Ramos (cell line): Measurements from ENCODE around the gene RNF222.
"Not testable (repeated sequence)": the region's sequence is repeated elsewhere in the genome, so short reads cannot be mapped to it uniquely, and the experiment has no call there.

Experiments
- in situ Hi-C: fragments of 300-500 bp; cut with MboI; formaldehyde crosslinking; loops from one replicate; pipeline ENCODE4 v1.14.3; 2022; ENCODE audit warnings: low sequenced_read_pairs; ENCODE audit not compliant: unreplicated experiment

Gene RNF222

DNA sequence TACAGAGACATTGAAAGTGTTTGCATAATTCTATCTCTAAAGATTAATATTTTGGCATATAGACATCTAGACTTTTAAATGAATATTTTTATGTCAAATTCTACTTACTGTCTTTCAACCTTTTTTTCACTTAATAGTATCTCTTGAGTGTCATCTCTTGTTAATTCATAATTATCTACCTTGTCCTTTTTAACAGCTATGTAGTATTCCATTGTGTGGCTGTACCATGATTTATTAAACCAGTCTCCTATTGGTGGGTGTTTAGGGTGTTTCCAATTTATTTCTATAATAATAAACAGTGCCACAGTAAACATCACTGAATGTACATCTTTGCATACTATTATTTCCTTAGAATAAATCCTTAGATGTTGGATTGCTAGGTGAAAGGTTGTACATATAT, 16.3 kb upstream of the RNF222 start:
- in situ Hi-C loops = loop anchor here (10.0 kb wide), 1 partner anchor 331 kb away; the partner anchor contains the start of gene CCDC42

DNA sequence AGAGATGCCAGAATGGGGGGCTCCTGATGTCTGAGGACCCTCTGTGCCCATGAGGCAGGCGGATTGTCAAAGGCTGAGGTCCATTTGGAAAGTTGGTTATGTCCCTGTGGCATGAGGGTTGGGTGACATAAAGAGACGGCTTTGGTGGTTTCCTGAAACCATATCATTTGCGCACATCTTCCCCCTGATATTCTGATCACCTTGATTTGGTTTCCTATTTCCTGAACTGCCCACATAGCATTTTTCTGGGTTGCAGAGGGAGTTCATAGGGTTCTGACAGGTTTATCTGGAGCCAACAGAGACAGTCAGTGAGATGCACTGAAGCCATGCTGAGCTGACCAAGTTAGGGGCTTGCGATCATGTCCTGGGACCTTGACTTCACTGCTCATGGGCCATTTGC, 15.7 kb upstream of the RNF222 start:
- in situ Hi-C loops = loop anchor here (10.0 kb wide), 1 partner anchor 331 kb away; the partner anchor contains the start of gene CCDC42

DNA sequence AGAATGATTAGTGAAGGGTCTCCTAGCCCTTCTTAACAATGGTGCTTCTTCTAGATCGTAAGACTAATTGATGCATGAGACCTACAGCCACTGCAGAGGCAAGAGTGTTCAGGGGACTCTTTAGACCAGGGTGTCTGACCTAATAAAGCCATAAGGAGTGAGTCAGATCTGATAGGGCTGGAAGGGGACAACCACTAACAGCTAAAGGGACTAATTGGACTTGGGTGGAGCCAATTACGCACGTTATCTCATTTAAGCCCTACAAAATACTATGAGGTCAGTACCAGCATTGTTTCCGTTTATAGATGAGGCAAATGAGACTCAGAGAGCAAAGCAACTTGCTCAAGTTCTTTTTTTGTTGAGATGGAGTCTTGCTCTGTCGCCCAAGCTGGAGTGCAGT, 14.5 kb upstream of the RNF222 start:
- in situ Hi-C loops = loop anchor here (10.0 kb wide), 1 partner anchor 333 kb away; the partner anchor contains the start of gene CCDC42

DNA sequence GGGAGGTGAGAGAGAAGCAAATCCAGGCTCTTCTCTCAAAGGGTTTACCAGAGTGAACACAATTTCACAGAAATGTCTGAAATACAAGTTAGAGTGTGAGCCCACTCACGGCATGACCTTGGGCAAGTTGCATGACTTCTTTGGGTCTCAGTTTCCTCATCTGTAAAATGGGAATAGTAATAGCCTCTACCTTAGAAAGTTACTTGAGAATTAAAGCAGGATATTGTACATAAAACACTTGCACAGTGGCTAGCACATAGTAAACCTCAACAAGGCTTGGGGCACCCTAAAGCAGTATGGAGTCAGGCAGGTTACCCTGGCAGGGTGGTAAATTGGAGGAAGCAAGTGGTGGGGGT, 13.2 kb upstream of the RNF222 start:
- in situ Hi-C loops = loop anchor here (10.0 kb wide), 1 partner anchor 334 kb away; the partner anchor contains the start of gene CCDC42

DNA sequence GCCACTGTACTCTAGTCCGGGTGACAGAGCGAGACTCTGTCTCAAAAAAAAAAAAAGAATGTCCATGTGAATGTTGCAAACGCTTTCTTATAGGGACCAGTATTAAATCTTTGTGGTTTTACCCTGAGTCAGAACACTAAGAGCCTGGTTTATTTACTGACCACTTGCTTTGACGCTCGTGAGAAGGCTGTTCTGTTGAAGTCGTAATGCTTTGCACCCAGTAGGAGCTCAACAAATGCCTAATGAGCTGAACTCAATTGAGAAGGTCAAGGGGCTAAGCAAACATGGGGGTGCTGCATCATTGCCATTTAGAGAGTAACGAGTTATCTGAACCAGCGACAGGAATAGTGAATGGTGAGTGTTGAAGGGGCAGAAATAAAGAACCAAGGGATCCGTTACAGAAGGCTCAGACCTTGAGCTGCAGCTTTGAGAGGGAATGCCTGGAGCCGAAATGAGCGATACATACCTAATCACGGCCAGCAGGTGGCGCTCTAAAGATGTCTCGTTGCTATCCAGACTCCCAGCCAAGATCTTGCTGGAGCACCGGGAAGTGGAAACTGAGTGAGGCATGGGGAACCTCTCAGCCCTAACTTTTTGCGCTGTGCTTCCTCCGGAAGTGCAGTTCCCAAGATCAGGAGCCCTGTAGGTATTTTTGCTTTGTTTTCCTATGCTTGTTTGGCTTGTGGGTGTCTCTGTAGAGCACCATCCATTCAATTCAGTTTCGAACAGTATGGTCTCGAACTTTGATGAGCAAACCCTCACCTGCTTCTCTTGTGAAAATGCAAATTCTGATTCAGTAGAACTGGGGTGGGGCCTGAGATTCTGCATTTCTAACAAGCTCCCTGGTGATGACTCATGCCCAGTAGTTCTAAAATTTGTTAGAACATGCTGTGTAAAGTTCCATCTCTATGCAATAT, 12.6 kb upstream of the RNF222 start:
- in situ Hi-C loops = loop anchor here (10.0 kb wide), 1 partner anchor 335 kb away; the partner anchor contains the start of gene CCDC42

- in situ Hi-C loops = no loop called here
These were observed 10.7 kb upstream of the RNF222 start for GRCh38 chr17:8408371-8408770.

- in situ Hi-C loops = no loop called here
These were observed 8.5 kb upstream of the RNF222 start for GRCh38 chr17:8406174-8406573.

DNA sequence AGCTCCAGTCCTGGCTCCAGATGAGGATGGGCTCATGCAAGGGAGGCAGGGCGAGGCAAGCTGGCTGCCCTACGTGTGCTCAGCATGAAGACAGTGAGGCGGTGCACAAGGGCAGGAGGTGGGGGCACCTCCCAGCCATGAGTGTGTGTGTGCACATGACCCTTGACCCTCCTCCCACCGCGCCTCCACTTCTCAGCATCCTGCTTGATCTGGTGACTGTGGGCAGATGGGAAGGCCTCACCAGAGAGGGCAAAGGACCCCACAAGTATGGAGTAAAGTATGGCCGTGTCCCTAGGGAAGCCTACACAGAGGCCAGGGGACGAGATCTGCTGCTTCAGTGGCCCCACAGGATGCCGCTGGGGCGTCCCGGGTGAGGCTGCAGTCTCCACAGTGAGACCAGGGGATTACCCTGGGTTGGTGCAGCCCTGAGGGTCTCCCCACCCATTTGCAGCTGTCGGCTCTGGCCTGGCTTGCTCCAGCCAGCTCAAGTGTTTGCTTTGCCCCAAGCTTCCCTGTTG, 7.9 kb upstream of the RNF222 start:
- in situ Hi-C loops = no loop called here

DNA sequence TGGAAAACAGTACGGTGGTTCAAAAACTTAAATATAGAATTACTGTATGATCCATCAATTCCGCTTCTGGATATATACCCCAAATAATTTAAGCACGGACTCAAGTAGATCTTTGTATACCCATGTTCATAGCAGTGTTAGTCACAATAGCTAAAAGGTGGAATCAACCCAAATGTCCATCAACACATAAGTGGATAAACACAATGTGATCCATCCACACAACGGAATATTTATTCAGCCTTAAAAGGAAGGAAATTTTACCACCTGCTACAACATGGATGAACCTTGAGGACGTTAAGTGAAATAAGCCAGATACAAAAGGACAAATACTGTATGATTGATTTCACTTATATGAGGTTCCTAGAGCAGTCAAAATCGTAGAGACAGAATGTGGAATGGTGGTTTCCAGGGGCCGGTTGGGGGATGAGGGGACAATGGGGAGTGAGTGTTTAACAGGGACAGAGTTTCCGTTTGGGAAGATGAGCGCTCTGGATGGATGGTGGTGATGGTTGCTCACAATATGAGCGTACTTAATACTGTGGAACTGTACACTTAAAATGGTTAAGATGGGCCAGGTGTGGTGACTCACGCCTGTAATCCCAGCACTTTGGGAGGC, 5.4 kb upstream of the RNF222 start:
- in situ Hi-C loops = no loop called here

DNA sequence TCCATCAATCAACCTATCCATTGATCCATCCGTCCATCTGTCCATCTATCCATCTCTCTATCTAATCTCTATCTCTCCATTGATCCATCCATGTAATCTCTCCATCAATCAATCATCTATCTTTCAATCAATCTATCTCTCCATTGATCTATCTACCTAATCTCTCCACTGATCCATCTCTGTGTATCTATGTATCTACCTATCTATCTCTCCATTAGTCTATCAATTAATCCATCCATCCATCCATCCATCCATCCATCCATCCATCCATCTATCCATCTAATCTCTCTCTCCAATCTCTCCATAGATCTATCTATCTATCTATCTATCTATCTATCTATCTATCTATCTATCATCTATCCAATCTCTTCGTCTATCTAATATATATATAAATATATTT, 3.5 kb upstream of the RNF222 start:
- in situ Hi-C loops = no loop called here

DNA sequence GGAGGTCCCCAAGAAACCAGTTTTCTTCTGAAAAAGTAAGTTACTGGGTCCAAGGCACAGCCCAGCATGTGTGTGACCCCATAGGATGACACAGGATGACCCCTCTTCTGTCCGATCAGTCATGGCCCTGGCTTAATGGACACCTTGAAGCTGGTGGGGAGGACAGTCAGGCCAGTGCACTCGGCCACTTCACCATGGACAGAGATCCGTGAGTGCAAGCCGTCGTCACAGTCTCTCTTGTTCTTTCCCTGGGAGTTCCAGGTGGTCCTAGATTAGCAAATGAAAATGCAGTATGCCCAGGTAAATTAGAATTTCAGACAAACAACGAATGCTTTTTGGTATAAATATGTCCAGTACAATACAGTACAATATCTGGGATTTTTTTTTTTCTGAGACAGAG, 1.4 kb upstream of the RNF222 start:
- in situ Hi-C loops = no loop called here

- in situ Hi-C loops = not testable (repeated sequence)
These were observed 3.1 kb downstream of the RNF222 start for GRCh38 chr17:8394497-8394896.

- in situ Hi-C loops = no loop called here
These were observed 4.0 kb downstream of the RNF222 start for GRCh38 chr17:8393470-8394231.

GRCh38 chr17:8392674-8393469, 4.8 kb downstream of the RNF222 start:
- in situ Hi-C loops = no loop called here

DNA sequence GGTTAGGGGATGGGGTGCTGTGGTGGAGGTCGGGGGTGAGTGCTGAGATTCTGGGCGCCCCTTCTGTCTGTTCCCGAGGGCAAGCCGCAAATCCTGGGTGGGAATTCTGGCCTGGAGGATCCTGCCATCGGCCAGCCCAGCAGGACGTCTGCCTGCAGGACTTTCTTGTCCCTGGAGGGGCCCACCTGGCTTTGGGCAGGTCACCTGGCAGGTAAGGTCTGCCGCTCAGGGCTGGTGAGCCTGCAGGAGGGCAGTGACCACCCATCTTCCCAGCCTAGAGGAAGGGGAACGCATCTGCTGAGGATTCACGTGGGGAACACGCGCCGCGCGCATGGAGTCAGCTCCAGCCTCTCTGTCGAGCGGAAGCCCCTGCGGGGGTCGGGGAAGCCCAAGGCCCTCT, 5.4 kb downstream of the RNF222 start:
- in situ Hi-C loops = no loop called here

GRCh38 chr17:8391711-8392110, 5.9 kb downstream of the RNF222 start:
- in situ Hi-C loops = no loop called here

DNA sequence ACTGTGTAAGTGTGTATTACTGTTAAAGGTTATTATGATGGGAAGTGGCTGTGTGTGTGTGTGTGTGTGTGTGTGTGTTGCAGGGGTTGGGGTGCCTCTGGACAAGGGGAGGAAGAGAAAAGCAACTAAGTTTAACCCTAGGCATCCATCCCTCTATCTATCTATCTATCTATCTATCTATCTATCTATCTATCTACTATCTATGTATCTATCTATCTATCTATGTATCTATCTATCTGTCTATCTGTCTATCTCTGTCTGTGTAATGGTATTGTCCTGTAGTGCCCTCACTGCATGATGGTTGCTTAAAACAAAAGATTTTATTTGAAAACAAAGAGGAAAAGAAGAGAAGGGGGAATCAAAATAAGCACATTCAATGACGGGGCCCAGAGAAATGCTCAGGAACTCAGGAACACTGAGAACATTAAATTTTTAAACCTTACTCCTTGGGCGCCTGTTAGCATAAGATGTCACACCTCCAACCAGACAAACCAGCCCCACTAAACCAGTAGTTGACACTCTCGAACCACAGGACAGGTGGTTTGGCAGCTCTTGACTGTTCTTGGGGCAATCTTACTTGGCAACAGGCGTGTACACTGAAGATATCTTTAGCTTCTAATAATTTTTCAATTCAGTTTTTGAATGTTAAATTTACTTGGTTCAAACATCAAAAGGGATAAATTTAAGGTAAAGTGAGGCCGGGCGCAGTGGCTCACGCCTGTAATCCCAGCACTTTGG, 9.5 kb downstream of the RNF222 start:
- in situ Hi-C loops = no loop called here

- in situ Hi-C loops = no loop called here
These were observed 10.8 kb downstream of the RNF222 start for GRCh38 chr17:8386841-8387240.

DNA sequence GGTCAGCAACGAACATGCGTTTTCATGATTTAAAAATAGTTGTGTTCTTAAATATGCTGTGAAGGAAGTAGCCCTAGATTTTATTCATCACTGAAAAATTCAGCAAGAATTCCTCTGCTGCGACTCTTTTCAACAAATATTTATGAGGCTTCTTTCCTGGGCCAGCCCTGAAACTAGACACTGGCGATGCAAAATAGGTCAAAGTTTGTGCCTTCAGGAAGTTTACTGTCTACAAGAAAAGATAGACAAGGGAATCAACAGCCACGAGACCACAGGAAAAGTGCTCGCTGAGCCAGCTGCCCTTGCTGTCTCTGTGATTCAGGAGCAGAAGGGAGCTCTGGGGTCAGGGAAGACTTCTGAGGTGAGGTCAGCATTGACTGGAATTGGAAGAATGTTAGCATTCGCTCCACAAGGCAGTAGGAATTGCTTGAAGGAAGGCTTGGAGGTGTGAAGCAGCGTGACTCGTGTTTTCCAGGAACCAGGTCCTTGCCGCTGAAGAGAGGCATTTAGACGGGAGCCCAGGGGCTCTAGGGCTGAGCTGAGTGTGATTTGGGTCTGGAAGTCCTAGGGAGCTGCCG, 12.7 kb downstream of the RNF222 start:
- in situ Hi-C loops = no loop called here
